Measurements from ENCODE around the gene ATF7. TPM values are rescaled to one million over a fixed set of nuclear protein-coding genes. Genes with fewer than 3 reads are reported as not detected.

ATF7 gene
- total and polyA plus RNA-seq, 2 of the 4 experiments (the other 2 are of a cell fraction): 7.0 to 16.3 TPM

GRCh38 chr12:53514628-53515290 is 111.4 kb downstream of the ATF7 start:
- POLR2A ChIA-PET (ENCODE audit: unreplicated experiment): no interaction called here
- Histone ChIP-seq H3K4me1 (ENCODE audit: control insufficient read depth, insufficient read depth, low read length) (no peaks in the 10 kb centered on the region), H4K91ac (ENCODE audit: insufficient read depth, low read depth, low read length) (no peak overlapping the region), H3K56ac (ENCODE audit: extremely low read depth, insufficient read depth, low read length) (no peak overlapping the region), H3K9me3 (ENCODE audit: control insufficient read depth, insufficient read depth, low read length) (no peaks in the 10 kb centered on the region), H3K4me2 (ENCODE audit: low read depth, low read length) (no peak overlapping the region), H4K5ac (ENCODE audit: low read depth, low read length) (no peak overlapping the region), H2BK15ac (ENCODE audit: low read depth, low read length) (no peak overlapping the region), H2AK9ac (replicated peaks; ENCODE audit: low read depth, low read length, poor library complexity) (no peak overlapping the region), H2BK120ac (ENCODE audit: low read depth, low read length) (no peak overlapping the region), H3K23ac (ENCODE audit: low read depth, low read length) (no peak overlapping the region), H2AFZ (replicated peaks; ENCODE audit: low read length, poor library complexity) (no peak overlapping the region), H3K4me3 (ENCODE audit: insufficient read depth, low read depth, low read length) (no peak overlapping the region), H3K79me1 (ENCODE audit: low read depth in 1 of 2, low read length in 2 of 2) (no peaks in the 10 kb centered on the region), H2AK5ac (ENCODE audit: low read depth, low read length) (no peak overlapping the region), H3K4ac (ENCODE audit: low read depth, low read length) (no peak overlapping the region), H3K18ac (ENCODE audit: low read depth, low read length) (no peak overlapping the region), H3K27ac (ENCODE audit: insufficient read depth, low read length) (no peak overlapping the region), H4K20me1 (ENCODE audit: insufficient read depth, low read length) (no peaks in the 10 kb centered on the region), H2BK20ac (ENCODE audit: low read depth, low read length) (no peak overlapping the region), H4K8ac (ENCODE audit: low read depth in 2 of 2, low read length in 2 of 2) (no peak overlapping the region), H2BK5ac (ENCODE audit: low read depth, low read length, poor library complexity, severe bottlenecking) (no peak overlapping the region), H3K9me1 (ENCODE audit: insufficient read depth, low read length) (no peaks in the 10 kb centered on the region), H3K36me3 (ENCODE audit: control insufficient read depth, insufficient read depth, low read length) (peaks cover 48% of the 10 kb centered on the region), H3K14ac (replicated peaks; ENCODE audit: low read depth, low read length) (no peak overlapping the region), H3K9ac (ENCODE audit: low read depth, low read length) (no peak overlapping the region), H3K27me3 (ENCODE audit: control insufficient read depth, insufficient read depth, low read length) (no peaks in the 10 kb centered on the region)
- WGBS, 2 experiments (ENCODE audit: extremely low coverage in 2 of 2, insufficient read length in 1 of 2): no CpG with 5 or more reads among the region's 6 CpGs
- no TSS peak for BruUV-seq (replicated peaks)
- in situ Hi-C loops (cut with MboI; ENCODE audit: low sequenced_read_pairs) (loop anchor here (10.0 kb wide), 1 partner anchor 300 kb away; no protein-coding TSS in a partner anchor), intact Hi-C loops (cut with micrococcal nuclease) (no loop called here), dilution Hi-C loops (cut with HindIII; ENCODE audit: low sequenced_read_pairs, unreplicated experiment) (no loop called here)
- TF ChIP-seq CEBPB (IDR thresholded peaks at IDR 0.05; ENCODE audit: low read depth, low read length): no peak
- TF ChIP-seq FOS (IDR thresholded peaks at IDR 0.05; ENCODE audit: low read depth, low read length): no peak
- TF ChIP-seq MAZ (IDR thresholded peaks at IDR 0.05; ENCODE audit: borderline replicate concordance, low read depth, low read length): no peak
- no peak for TF ChIP-seq BHLHE40 (IDR thresholded peaks at IDR 0.05; ENCODE audit: low read depth, low read length)
- TF ChIP-seq SMC3 (IDR thresholded peaks at IDR 0.05; ENCODE audit: low read depth, low read length): no peak
- no peak for TF ChIP-seq USF2 (IDR thresholded peaks at IDR 0.05; ENCODE audit: low read depth, low read length)
- TF ChIP-seq MAFK (IDR thresholded peaks at IDR 0.05; ENCODE audit: low read depth, low read length): no peak
- no peak for TF ChIP-seq MXI1 (IDR thresholded peaks at IDR 0.05; ENCODE audit: borderline replicate concordance, low read depth, low read length)
- no peak for TF ChIP-seq RAD21 (IDR thresholded peaks at IDR 0.05; ENCODE audit: low read length)
- TF ChIP-seq RCOR1 (IDR thresholded peaks at IDR 0.05; ENCODE audit: insufficient replicate concordance, low read length): no peak
- no peak for TF ChIP-seq RFX5 (IDR thresholded peaks at IDR 0.05; ENCODE audit: low read depth, low read length)
- no peak for TF ChIP-seq NFE2L2 (IDR thresholded peaks at IDR 0.05; ENCODE audit: low read depth, low read length)
- TF ChIP-seq ELK1 (IDR thresholded peaks at IDR 0.05; ENCODE audit: borderline replicate concordance, low read depth, low read length): no peak
- TF ChIP-seq CTCF (conservative IDR thresholded peaks at IDR 0.05; ENCODE audit: low read depth, low read length): no peak
- CTCF ChIA-PET: no interaction called here
- ATAC-seq (ENCODE audit: low read depth) (no peak), DNase-seq (no peak)

Measured in IMR-90 (cell line).